Activated naive CD4-positive, alpha-beta T cell (primary cell): ENCODE results near the gene PDCD1.

ENCODE experiments used
- DNase-seq, 4 experiments: peaks; one replicate each; lab custom pipeline; 2025; lab: John Stamatoyannopoulos, UW

The PDCD1 gene

DNA sequence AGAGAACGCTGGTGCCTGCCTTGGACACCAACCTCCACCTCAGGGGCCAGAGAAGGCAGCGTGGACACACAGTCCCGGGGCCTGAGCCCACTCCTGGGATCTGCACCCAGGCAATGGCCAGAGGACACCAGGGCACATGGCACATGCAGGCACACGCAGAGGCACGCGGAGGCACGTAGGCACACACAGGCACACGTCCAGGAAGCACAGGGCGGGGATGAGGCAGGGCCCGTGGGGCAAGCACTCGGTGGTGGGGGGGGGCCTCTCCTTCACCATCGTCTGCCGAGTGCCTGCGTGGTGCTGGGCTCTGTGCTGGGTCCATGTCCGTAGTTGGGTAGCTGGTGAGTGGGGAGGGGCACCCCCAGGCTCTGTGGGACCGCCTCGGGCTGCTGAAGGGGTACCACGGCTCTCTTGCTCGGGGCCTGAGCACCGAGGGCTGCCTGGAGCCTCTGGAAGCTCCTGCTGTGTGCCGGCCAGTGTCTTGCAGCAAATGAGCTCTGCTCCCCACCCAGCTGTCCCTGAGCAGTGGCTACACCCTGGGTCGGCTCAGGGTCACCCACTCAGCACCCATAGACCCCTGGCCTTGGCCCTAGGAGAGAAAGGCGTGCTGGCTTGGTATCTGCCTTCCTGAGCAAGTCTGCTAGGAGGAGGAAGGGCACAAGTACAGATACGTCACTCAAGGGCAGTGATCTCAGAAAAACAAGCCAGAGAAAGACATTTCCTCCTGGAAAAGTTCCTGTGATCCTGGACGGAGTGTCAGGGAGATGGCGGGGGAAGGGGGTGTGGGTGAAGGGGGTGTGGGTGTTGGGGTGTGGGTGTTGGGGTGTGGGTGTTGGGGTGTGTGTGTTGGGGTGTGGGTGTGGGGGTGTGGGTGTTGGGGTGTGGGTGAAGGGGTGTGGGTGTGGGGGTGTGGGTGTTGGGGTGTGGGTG, 37.3 kb upstream of the PDCD1 start:
- peak in 2 of 4 experiments; percentile 32 to 35 for DNase-seq

- no peak for DNase-seq
Measured at GRCh38 chr2:241895427-241895711, 36.7 kb upstream of the PDCD1 start.

DNA sequence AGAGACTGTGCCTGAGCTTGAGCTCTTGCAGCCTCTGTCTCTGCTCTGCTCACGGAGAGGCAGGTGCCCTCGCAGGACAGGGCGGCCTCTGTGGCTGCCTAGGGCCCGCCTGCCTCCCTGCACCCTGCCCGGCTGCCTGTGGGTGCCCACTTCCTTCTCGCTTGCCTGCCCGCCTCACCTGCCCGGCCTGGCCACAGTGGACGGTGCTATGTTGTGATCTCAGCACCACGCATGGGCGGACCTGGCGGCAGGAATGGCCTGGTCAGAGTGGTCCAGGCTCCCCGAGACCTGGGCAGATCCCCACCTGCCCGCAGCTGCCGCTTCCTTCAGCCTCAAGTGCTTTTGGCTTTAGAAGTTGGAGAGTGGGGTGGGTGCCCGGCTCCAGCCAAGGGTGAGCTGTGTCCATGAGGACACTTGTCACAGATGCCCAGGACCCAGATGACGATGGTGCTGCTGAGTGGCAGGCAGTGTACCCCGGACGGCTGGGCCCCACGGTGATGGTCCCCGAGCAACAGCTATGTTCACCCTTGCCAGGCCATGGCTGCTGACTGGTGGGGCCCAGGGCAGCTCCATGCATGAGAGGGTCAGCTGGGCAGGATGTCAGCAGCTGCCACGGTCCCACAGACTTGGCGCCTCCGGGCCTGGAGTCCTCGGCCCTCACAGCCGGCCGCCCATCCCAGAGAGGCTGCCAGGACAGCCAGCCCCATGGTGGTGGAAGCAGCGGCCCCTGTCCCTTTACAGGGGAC, 36.2 kb upstream of the PDCD1 start:
- DNase-seq, result no peak

GRCh38 chr2:241894056-241894641, 35.5 kb upstream of the PDCD1 start:
- no peak for DNase-seq

GRCh38 chr2:241893265-241893664, 34.6 kb upstream of the PDCD1 start:
- no peak for DNase-seq

DNA sequence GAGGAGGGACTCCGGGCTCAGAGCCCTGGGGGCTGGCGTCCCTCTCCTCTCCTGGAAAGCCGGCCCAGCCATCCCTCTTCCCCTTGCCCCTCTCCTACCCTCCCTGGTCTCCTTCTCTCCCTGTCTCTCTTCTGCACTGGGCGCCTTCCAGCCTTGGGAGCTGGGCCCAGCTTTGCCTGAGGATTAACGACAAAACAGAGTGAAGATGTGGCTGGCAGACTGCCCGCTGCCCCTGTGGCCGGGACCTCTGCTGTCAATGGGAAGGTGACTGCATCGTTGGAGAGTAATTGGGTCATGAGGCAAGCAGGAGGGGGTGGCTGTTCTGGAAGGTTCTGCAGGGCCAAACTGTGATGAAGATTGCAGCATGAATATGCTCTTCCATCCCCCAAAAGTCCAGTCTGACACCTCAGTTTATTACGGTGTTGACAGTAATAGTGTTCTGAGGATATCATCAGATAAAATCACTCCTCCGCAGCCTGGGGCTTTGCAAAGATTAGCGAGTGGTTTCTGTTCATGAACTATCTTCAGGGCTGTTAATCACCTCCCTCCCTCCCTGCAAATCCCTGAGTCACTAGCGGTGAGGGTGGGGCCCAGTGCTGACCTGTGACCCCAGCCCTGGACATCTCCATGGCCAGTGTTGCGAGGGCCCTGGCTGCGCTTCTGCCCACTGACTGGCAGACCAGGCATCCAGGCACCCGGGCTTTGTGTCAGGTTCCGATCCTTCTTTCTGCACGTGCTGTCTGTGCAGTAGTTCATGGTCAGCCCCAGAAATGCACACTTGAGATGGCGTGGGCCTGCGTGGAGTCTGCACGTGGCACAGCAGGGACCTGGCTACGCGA, 33.8 kb upstream of the PDCD1 start:
- DNase-seq, result no peak

GRCh38 chr2:241891988-241892298, 33.2 kb upstream of the PDCD1 start:
- no peak for DNase-seq

GRCh38 chr2:241891315-241891987, 32.8 kb upstream of the PDCD1 start:
- DNase-seq, result no peak

GRCh38 chr2:241890524-241891235, 32.0 kb upstream of the PDCD1 start:
- DNase-seq, result no peak

- no peak for DNase-seq
Measured at GRCh38 chr2:241888641-241889040, 29.9 kb upstream of the PDCD1 start.

GRCh38 chr2:241887806-241888522, 29.3 kb upstream of the PDCD1 start:
- no peak for DNase-seq

DNA sequence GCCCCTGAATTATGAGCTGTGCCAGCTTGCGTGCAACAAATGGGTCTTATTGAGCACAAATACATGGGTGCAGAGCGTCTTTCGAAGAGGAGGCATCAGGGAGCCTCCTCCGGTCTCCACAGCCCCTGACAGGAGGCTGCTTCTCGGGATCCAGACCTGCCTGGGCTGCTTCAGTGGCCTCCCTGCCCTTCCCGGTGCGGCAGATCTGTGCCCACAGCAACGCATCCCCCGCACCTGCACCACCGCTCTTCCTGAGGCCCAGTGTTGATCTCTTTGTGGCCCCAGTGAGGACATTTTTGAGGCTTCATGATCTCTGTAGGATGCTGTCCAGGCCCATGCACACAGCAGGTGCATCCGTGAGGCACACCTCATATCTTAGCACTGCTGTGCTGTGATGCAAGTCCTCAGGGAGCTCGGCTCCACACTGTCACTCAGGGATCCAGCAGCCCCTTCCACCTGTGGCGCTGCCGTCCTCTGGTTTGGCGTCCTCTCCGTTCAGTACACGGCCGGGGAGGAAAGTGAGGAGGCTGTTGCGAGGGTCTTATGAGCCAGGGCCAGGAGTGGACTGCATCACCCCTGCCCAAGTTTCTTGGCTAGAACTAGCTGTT, 28.2 kb upstream of the PDCD1 start:
- DNase-seq, result no peak

DNA sequence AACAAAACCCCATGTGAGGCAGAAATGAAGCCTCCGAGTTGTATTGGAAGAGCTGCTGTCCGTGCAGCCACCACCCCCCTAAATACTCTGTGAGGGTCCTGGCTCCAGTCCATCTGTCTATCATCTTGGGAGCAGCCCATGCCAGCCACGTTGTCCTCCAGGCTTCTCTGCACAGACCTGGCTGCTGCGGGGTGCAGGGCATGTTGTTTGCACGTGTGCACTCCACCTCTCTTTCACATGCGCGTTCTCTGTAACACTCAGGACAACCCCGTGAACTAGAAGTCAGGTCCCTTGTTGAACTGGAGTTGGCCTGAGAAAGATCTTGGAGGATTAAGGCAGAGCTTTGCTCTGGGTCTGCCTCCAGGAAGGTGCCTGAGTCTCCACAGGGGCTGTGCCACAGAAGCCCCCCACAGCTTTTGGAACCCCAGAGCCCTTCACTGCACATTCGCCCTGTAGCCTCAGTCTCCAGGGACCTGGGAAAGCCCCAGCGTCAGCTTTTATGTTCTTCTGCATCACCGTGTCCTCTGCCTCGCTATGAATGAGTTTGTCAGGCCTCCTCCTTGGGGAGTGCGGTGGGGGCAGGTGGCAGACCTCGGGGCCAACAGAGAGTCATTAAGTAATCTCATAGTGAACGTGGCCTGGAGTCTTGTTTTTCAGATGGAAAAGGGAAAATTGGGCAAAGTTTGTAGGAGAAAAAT, 27.4 kb upstream of the PDCD1 start:
- no peak for DNase-seq

GRCh38 chr2:241885291-241885945, 26.7 kb upstream of the PDCD1 start:
- DNase-seq, result no peak

DNA sequence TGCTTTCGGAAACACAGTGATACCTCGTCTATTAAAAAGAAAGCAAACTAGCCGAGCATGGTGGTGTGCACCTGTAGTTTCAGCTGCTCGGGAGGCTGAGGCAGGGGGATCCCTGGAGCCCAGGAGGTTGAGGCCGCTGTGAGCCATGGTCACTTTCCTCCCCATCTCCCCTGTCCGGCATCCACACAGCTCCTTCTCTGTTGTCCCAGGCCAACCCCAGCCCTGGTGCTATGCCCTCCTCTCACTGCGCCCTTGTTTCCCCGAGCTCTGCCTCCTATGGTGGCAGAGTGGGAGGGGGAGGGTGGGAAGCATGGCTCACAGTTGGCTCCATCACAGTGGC, 26.2 kb upstream of the PDCD1 start:
- DNase-seq, result no peak

- peak in 2 of 4 experiments; percentile 31 to 67 for DNase-seq
Measured at GRCh38 chr2:241882091-241882625, 23.5 kb upstream of the PDCD1 start.

GRCh38 chr2:241880311-241881073, 21.8 kb upstream of the PDCD1 start:
- no peak for DNase-seq

GRCh38 chr2:241879326-241879725, 20.6 kb upstream of the PDCD1 start:
- DNase-seq, result no peak
